Ectodermal cell (in vitro differentiated cells): ENCODE data around the gene LHFPL3.
"Not testable (repeated sequence)": the region's sequence is repeated elsewhere in the genome, so short reads cannot be mapped to it uniquely, and the experiment has no call there.

Experiments
- H3K27ac ChIP-seq: 2 replicates; pipeline ENCODE4 v1.7.0; 2013; ENCODE audit warnings: mild to moderate bottlenecking, low read depth, low read length; ENCODE audit not compliant: insufficient read depth, poor library complexity, severe bottlenecking
- H3K27me3 ChIP-seq: 2 replicates; pipeline ENCODE4 v1.7.0; 2013; ENCODE audit warnings: mild to moderate bottlenecking, low read length; ENCODE audit not compliant: insufficient read depth, control insufficient read depth, poor library complexity, severe bottlenecking
- H3K36me3 ChIP-seq: one replicate; pipeline ENCODE4 v1.7.0; 2013; ENCODE audit warnings: low read length; ENCODE audit not compliant: control insufficient read depth, insufficient read depth
- H3K4me1 ChIP-seq: one replicate; pipeline ENCODE4 v1.7.0; 2013; ENCODE audit warnings: low read length; ENCODE audit not compliant: control insufficient read depth, insufficient read depth
- H3K4me3 ChIP-seq: 2 replicates; pipeline ENCODE4 v1.7.0; 2013; ENCODE audit warnings: low read depth, low read length, control low read depth; ENCODE audit not compliant: insufficient read depth
- H3K9me3 ChIP-seq: 2 replicates; pipeline ENCODE4 v1.7.0; 2013; ENCODE audit warnings: mild to moderate bottlenecking, low read length, moderate library complexity; ENCODE audit not compliant: control insufficient read depth
- WGBS, 2 experiments: methylation state at CpG; one replicate each; pipeline ENCODE4 v1.1.7; 2013; ENCODE audit warnings: missing lambda C conversion rate in 2 of 2; 5-methylcytosine and 5-hydroxymethylcytosine counted together

The LHFPL3 gene

DNA sequence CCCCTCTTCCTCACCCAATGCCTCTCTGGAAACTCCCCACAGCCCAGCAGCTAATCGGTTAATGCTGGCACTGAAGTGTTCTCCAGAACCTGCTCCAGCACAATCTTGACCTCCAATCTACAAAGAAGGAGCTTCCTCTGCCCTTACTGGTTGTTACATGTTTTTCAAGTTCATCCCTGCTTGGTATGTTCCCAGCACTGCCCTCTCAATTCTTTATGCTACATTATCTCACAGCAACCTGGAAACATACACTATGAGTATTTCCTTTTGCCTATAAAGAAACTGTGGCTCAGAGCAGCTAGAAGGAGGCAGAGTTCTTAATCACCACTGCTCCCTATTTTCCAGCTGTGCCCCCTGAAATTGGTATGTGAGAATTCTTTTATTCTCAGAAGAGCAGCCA, 601.5 kb downstream of the LHFPL3 start:
- 91 to 93% methylated on average over 1 of the region's 1 CpG for WGBS, 2 experiments
- Histone ChIP-seq H3K27ac (no peak overlapping the region), H3K4me1 (peaks cover 6% of the 10 kb centered on the region), H3K27me3 (no peaks in the 10 kb centered on the region), H3K36me3 (no peaks in the 10 kb centered on the region), H3K4me3 (no peak overlapping the region), H3K9me3 (no peaks in the 10 kb centered on the region)

DNA sequence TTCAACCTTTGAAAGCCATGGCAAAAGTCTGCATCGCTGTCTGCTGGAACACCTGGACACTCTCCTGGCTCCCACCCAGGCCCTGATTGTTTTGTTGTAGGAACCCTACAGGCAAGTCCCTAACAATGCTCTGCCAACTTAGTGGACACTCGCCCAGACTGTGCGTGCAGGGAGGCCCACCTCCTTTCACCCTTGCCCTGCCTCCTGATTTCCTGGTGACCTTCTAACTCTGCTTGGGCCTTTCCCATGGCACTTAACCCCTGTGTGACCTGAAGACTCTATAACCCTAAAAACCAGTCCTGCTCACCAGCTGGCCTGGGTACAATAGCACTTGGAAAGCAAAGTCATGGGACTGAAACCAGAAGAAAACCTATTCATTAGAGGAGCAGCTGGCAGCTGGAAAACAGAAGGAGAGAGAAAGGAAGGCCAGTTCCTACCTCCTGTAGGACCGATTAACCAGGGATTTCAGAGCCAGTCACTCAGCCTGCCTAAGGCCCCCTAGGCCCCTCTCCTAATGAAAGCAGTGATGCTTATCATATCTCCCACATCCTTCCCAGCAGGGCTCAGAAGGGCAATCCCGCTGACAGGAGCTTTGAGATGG, 602.9 kb downstream of the LHFPL3 start:
- 25 to 26% methylated on average over 4 of the region's 5 CpGs for WGBS, 2 experiments
- peaks cover 6% of the 10 kb centered on the region for H3K4me1 ChIP-seq
- peak overlapping the region; percentile 65 for H3K27ac ChIP-seq
- no peaks in the 10 kb centered on the region for H3K36me3 ChIP-seq
- H3K4me3 ChIP-seq: no peak overlapping the region
- no peaks in the 10 kb centered on the region for H3K27me3 ChIP-seq
- no peaks in the 10 kb centered on the region for H3K9me3 ChIP-seq

DNA sequence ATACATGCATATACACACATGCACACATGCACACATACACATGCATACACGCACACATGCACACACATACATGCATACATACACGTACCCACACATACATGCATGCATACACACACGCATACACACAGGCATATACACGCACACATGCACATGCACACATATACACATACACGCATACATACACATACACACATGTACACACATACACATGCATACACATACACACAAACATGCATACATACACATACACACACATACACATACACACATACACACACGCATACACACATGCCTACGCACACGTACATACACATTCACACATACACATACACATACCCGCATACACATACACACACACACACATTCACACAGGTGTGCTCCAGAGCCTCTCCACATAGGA, 604.6 kb downstream of the LHFPL3 start:
- peaks cover 6% of the 10 kb centered on the region for H3K4me1 ChIP-seq
- WGBS, 2 experiments: 92% methylated on average over 9 of the region's 9 CpGs
- no peak overlapping the region for H3K27ac ChIP-seq
- no peak overlapping the region for H3K4me3 ChIP-seq
- H3K9me3 ChIP-seq: no peaks in the 10 kb centered on the region
- no peaks in the 10 kb centered on the region for H3K36me3 ChIP-seq
- no peaks in the 10 kb centered on the region for H3K27me3 ChIP-seq

DNA sequence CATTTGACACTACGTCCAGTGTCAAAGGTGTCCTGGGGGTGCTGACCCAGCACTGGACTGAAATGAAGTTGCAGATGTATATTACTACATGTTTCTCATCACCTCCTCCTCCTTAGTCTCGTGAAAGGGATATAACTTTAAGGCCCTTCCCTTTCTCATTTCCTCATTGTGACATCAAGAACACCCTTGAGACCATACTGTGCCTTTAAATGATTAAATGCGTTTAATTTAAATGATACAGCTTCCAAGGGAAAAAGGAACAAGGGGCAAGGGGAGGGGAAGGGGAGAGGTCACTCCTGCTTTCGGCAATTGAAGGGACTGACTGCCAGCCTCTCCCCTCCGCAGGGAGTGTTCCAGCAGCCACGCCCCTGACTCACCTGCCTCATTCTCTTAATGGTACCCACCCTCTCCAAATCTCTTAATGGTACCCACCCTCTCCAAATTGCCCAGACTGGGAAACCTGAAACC, 605.2 kb downstream of the LHFPL3 start:
- H3K9me3 ChIP-seq: no peaks in the 10 kb centered on the region
- 59 to 62% methylated on average over 6 of the region's 6 CpGs for WGBS, 2 experiments
- no peaks in the 10 kb centered on the region for H3K27me3 ChIP-seq
- H3K4me1 ChIP-seq: peaks cover 6% of the 10 kb centered on the region
- no peak overlapping the region for H3K27ac ChIP-seq
- H3K36me3 ChIP-seq: no peaks in the 10 kb centered on the region
- no peak overlapping the region for H3K4me3 ChIP-seq

DNA sequence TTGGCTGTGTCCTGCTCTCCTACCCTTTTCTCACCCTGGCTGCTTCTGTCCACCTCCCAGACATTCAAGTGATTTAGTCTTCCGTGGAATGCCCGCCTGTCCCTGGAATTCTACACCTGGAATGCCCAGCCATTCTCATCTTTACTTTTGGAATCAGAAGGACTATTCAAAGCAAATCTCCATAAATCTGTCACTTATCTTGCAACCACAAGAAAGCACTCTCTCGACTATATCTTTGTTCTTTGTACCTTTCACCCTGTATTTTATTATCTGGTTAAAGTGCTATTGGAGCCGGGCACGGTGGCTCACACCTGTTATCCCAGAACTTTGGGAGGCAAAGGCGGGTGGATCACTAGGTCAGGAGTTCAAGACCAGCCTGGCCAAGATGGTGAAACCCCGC, 606.3 kb downstream of the LHFPL3 start:
- peaks cover 6% of the 10 kb centered on the region for H3K4me1 ChIP-seq
- no peaks in the 10 kb centered on the region for H3K27me3 ChIP-seq
- no peak overlapping the region for H3K27ac ChIP-seq
- H3K36me3 ChIP-seq: no peaks in the 10 kb centered on the region
- 91 to 92% methylated on average over 7 of the region's 7 CpGs for WGBS, 2 experiments
- H3K4me3 ChIP-seq: no peak overlapping the region
- no peaks in the 10 kb centered on the region for H3K9me3 ChIP-seq

DNA sequence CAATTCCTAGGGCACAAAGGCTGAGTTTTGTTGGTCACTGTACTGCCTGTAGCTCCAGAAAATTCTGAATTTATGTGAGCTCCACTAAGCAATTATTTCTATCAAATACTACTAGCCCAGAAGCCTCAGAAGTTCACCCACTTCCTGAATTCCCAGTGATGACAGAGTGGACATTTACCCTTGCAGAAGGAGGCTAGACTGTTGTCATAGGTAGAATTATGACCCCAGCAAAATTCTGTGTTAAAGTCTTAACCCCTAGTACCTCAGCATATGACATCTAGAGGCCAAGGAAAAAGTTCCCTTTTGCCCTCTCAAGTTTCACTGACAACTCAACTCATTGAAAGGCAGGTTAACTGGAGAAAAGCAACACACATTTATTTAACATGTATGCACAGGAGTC, 606.9 kb downstream of the LHFPL3 start:
- no peaks in the 10 kb centered on the region for H3K9me3 ChIP-seq
- H3K27ac ChIP-seq: no peak overlapping the region
- H3K36me3 ChIP-seq: no peaks in the 10 kb centered on the region
- H3K4me3 ChIP-seq: no peak overlapping the region
- H3K4me1 ChIP-seq: peaks cover 6% of the 10 kb centered on the region
- H3K27me3 ChIP-seq: no peaks in the 10 kb centered on the region

DNA sequence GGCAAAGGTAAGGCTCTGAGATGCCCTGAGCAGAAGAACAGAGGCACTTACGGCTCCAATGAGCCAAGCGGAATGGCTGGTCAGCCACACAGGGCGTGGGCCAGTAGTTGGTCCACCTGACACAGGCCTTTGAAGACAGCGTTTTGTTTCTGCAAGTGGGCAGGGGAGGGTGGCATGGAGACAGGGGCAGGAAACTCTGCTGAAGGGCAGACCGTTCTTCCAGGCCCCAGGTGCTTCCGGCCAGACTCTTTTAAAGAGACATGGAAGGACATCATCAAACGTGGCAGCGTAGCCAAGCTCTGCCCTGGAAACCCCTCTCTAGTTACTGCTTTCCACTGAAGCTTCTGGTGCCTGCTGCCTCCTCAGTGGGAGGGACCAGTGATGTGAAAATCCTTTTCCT, 608.1 kb downstream of the LHFPL3 start:
- H3K27ac ChIP-seq: no peak overlapping the region
- WGBS, 2 experiments: 92 to 93% methylated on average over 8 of the region's 8 CpGs
- no peaks in the 10 kb centered on the region for H3K9me3 ChIP-seq
- H3K27me3 ChIP-seq: no peaks in the 10 kb centered on the region
- H3K4me1 ChIP-seq: peaks cover 3% of the 10 kb centered on the region
- no peak overlapping the region for H3K4me3 ChIP-seq
- H3K36me3 ChIP-seq: no peaks in the 10 kb centered on the region

DNA sequence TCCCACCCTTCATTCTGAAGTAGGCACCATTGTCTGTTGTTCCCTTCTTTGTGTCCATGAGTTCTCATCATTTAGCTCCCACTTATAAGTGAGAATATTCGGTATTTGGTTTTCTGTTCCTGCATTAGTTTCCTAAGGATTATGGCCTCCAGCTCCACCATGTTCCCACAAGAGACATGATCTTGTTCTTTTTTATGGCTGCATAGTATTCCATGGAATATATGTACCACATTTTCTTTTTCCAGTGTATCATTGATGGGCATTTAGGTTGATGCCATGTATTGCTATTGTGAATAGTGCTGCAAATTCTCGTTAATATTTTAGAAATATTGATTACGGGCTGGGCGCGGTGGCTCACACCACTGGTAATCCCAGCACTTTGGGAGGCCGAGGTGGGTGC, 609.1 kb downstream of the LHFPL3 start:
- H3K27ac ChIP-seq, H3K27me3 ChIP-seq, H3K9me3 ChIP-seq, H3K4me3 ChIP-seq, H3K36me3 ChIP-seq, H3K4me1 ChIP-seq: not testable (repeated sequence)
- WGBS, 2 experiments: 93% methylated on average over 6 of the region's 6 CpGs

DNA sequence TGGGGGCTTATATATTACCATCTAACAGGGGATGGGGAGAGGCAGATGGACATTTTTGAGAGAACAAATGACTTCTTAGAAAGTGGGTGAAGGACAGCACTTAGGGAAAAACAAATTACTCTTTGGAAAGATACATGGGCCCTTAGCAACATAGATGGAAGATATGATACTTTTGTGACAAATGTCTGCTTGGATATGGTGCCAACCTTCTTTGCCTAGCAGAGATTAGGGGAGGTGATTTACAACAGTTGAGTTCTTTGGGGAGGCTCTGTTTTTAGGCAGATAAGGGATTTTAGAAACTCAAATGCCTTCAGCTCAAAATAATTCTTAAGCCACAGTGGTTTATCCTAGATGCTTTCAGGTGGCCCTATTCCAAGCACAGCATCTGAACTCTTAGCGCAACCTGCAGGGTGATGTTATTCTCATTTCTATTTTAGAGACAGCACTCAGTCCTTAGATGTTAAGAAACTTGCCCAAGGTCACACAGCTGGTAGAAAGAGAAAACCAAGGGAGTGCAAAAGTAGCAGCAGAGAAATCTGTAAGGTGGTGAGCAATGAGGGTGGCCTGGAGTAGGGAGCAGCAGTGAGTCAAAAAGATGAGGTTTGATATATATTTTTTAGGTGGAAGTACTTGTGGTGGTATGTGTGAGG, 610.5 kb downstream of the LHFPL3 start:
- Histone ChIP-seq H3K27me3 (no peaks in the 10 kb centered on the region), H3K4me1 (peaks cover 3% of the 10 kb centered on the region), H3K36me3 (no peaks in the 10 kb centered on the region), H3K4me3 (no peak overlapping the region), H3K9me3 (no peaks in the 10 kb centered on the region), H3K27ac (no peak overlapping the region)
- WGBS, 2 experiments: 100% methylated on average over 1 of the region's 1 CpG

DNA sequence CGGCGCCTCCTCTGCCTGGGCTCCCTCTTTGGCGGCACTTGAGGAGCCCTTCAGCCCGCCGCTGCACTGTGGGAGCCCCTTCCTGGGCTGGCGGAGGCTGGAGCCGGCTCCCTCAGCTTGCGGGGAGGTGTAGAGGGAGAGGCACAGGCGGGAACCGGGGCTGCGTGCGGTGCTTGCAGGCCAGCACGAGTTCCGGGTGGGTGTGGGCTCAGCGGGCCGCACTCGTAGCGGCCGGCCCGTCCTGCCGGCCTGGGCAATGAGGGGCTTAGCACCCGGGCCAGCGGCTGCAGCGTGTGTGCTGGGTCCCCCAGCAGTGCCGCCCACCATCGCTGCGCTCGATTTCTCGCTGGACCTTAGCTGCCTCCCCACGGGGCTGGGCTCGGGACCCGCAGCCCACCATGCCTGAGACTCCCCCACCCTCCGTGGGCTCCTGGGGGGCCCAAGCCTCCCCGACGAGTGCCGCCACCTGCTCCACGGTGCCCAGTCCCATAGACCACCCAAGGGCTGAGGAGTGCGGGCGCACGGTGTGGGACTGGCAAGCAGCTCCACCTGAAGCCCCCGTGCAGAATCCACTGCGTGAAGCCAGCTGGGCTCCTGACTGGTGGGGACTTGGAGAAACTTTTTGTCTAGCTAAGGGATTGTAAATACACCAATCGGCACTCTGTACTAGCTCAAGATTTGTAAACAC, 611.8 kb downstream of the LHFPL3 start:
- H3K27ac ChIP-seq: peak overlapping the region; percentile 44
- no peaks in the 10 kb centered on the region for H3K27me3 ChIP-seq
- no peaks in the 10 kb centered on the region for H3K36me3 ChIP-seq

More for the DNA sequence above, 611.8 kb downstream of the LHFPL3 start:
- Histone ChIP-seq H3K4me1 (peaks cover 8% of the 10 kb centered on the region), H3K9me3 (no peaks in the 10 kb centered on the region), H3K4me3 (no peak overlapping the region)
- 90 to 93% methylated on average over 43 of the region's 43 CpGs for WGBS, 2 experiments
